GM21367 (cell line): ENCODE data around the gene MMP1.

Experiments
- ATAC-seq: cut with Tn5 transposase; IDR thresholded peaks from one replicate; pipeline ENCODE4 v1.9.1; 2021; ENCODE audit not compliant: unreplicated experiment

Gene MMP1

GRCh38 chr11:102807921-102808320, 10.0 kb upstream of the MMP1 start:
- peak; percentile 88 for ATAC-seq

GRCh38 chr11:102806296-102806695, 8.3 kb upstream of the MMP1 start:
- no peak for ATAC-seq

- ATAC-seq = no peak
These were observed 4.4 kb upstream of the MMP1 start for GRCh38 chr11:102802341-102802740.

GRCh38 chr11:102800767-102801166, 2.8 kb upstream of the MMP1 start:
- ATAC-seq = no peak

GRCh38 chr11:102799681-102800340, 1.9 kb upstream of the MMP1 start:
- no peak for ATAC-seq

- peak; percentile 91 for ATAC-seq
These were observed 3.6 kb downstream of the MMP1 start for GRCh38 chr11:102794382-102794781.

- no peak for ATAC-seq
These were observed 4.2 kb downstream of the MMP1 start for GRCh38 chr11:102793677-102794290.

- ATAC-seq = no peak
These were observed 5.4 kb downstream of the MMP1 start for GRCh38 chr11:102792604-102793003.

- ATAC-seq = no peak
These were observed 6.5 kb downstream of the MMP1 start for GRCh38 chr11:102791271-102792036.

- no peak for ATAC-seq
These were observed 9.5 kb downstream of the MMP1 start for GRCh38 chr11:102788334-102788995.

- ATAC-seq = no peak
These were observed 13.6 kb downstream of the MMP1 start for GRCh38 chr11:102784380-102784779.

- no peak for ATAC-seq
These were observed 14.2 kb downstream of the MMP1 start for GRCh38 chr11:102783720-102784119.

- no peak for ATAC-seq
These were observed 14.9 kb downstream of the MMP1 start for GRCh38 chr11:102783016-102783415.

GRCh38 chr11:102781676-102782075, 16.3 kb downstream of the MMP1 start:
- no peak for ATAC-seq

GRCh38 chr11:102780491-102780918, 17.5 kb downstream of the MMP1 start, which contains the start of gene MMP10:
MMP10 (minus strand) TSS chr11:102780628; CDS start chr11:102780591, 37 bp downstream.
- ATAC-seq = no peak

GRCh38 chr11:102776454-102776853, 21.5 kb downstream of the MMP1 start:
- ATAC-seq = no peak

GRCh38 chr11:102773386-102773785, 24.6 kb downstream of the MMP1 start:
- no peak for ATAC-seq

- no peak for ATAC-seq
These were observed 26.6 kb downstream of the MMP1 start for GRCh38 chr11:102771351-102771750.

GRCh38 chr11:102770191-102770590, 27.8 kb downstream of the MMP1 start:
- no peak for ATAC-seq

GRCh38 chr11:102767800-102768199, 30.2 kb downstream of the MMP1 start:
- ATAC-seq = no peak

- ATAC-seq = no peak
These were observed 34.5 kb downstream of the MMP1 start for GRCh38 chr11:102763440-102763839.
